HepG2 (cell line): ENCODE results near the gene FAM216A. TPM values are rescaled to one million over a fixed set of nuclear protein-coding genes. Genes with fewer than 3 reads are reported as not detected.

ENCODE experiments used
- ARNT ChIP-seq: fragments of 450-650 bp; IDR thresholded peaks from 2 replicates; pipeline ENCODE4 v1.6.1; 2017
- GLMP ChIP-seq: sonication (generic); formaldehyde crosslinking; IDR thresholded peaks from 2 replicates; pipeline ENCODE4 v1.9.0; 2021; ENCODE audit warnings: missing genetic modification reagents, mild to moderate bottlenecking, borderline replicate concordance
- HNRNPK ChIP-seq: fragments of 200-400 bp; formaldehyde crosslinking; IDR thresholded peaks from 2 replicates; pipeline ENCODE4 v1.6.1; 2018; ENCODE audit warnings: low read length, low read depth, moderate library complexity, mild to moderate bottlenecking; ENCODE audit not compliant: poor library complexity, severe bottlenecking
- LCORL ChIP-seq, 2 experiments: fragments of 450-650 bp in 1 of 2; sonication (generic) in 1 of 2; formaldehyde crosslinking in 1 of 2; IDR thresholded peaks; 2 replicates each; pipeline versions ENCODE4 v1.5.0 to v1.6.1; 2017 to 2020; ENCODE audit warnings: antibody characterized with exemption in 1 of 2, missing genetic modification reagents in 1 of 2
- NONO ChIP-seq, 2 experiments: fragments of 450-650 bp in 1 of 2; sonication (generic) in 1 of 2; formaldehyde crosslinking in 1 of 2; IDR thresholded peaks in 1 of 2; conservative IDR thresholded peaks in 1 of 2; 2 replicates each; pipeline versions ENCODE4 v1.6.1 to v1.8.0; 2017 to 2022; ENCODE audit warnings: mild to moderate bottlenecking in 1 of 2, missing genetic modification reagents in 1 of 2, moderate library complexity in 1 of 2
- PHF21A ChIP-seq: sonication (generic); formaldehyde crosslinking; IDR thresholded peaks from 2 replicates; pipeline ENCODE4 v1.5.0; 2020; ENCODE audit warnings: mild to moderate bottlenecking, missing genetic modification reagents
- POLR2AphosphoS5 ChIP-seq: IDR thresholded peaks from 2 replicates; pipeline ENCODE4 v1.6.1; 2012; ENCODE audit warnings: low read depth, low read length
- RFX1 ChIP-seq: fragments of 450-650 bp; IDR thresholded peaks from 2 replicates; pipeline ENCODE4 v1.6.1; 2017
- RORA ChIP-seq: sonication (generic); formaldehyde crosslinking; IDR thresholded peaks from 2 replicates; pipeline ENCODE4 v1.5.0; 2020; ENCODE audit warnings: mild to moderate bottlenecking, missing genetic modification reagents, moderate library complexity
- TCF7L2 ChIP-seq: IDR thresholded peaks from 2 replicates; pipeline ENCODE4 v1.6.1; 2011; ENCODE audit warnings: mild to moderate bottlenecking, low read depth, low read length, moderate library complexity
- TSC22D2 ChIP-seq: sonication (generic); formaldehyde crosslinking; IDR thresholded peaks from 2 replicates; pipeline ENCODE4 v1.5.1; 2020; ENCODE audit warnings: missing genetic modification reagents, mild to moderate bottlenecking, borderline replicate concordance
- ZBTB37 ChIP-seq: sonication (generic); formaldehyde crosslinking; IDR thresholded peaks from 2 replicates; pipeline ENCODE4 v1.4.0; 2020; ENCODE audit warnings: mild to moderate bottlenecking, missing genetic modification reagents
- ZBTB46 ChIP-seq: sonication (generic); formaldehyde crosslinking; IDR thresholded peaks from 2 replicates; pipeline ENCODE4 v1.4.0; 2020; ENCODE audit warnings: mild to moderate bottlenecking, missing genetic modification reagents, borderline replicate concordance
- ZNF24 ChIP-seq: fragments of 450-650 bp; IDR thresholded peaks from 2 replicates; pipeline ENCODE4 v1.6.1; 2017; ENCODE audit warnings: antibody characterized with exemption, mild to moderate bottlenecking
- ZNF251 ChIP-seq: sonication (generic); formaldehyde crosslinking; IDR thresholded peaks from 2 replicates; pipeline ENCODE4 v1.9.0; 2021; ENCODE audit warnings: mild to moderate bottlenecking, missing genetic modification reagents
- ZNF468 ChIP-seq: sonication (generic); formaldehyde crosslinking; IDR thresholded peaks from 2 replicates; pipeline ENCODE4 v1.8.0; 2022; ENCODE audit warnings: mild to moderate bottlenecking, moderate library complexity, missing genetic modification reagents
- ZNF678 ChIP-seq: sonication (generic); formaldehyde crosslinking; IDR thresholded peaks from 2 replicates; pipeline ENCODE4 v1.4.0; 2020; ENCODE audit warnings: mild to moderate bottlenecking, missing genetic modification reagents
- polyA plus RNA-seq, 8 experiments: library from polyadenylated mRNA; depleted of rRNA in 3 of 8; stranded (reverse) in 7 of 8; unstranded in 1 of 8; fragments of >200 nt; fragmentation: Illumina TruSeq in 4 of 8; extraction: Trizol in 4 of 8; gene quantifications; 2 replicates each; pipeline versions ENCODE4 v1.2.1 to v1.2.3, GENCODE V29; 2011 to 2016; ENCODE audit warnings: low read depth in 4 of 8, missing spikeins in 1 of 8, mixed read lengths in 1 of 8; ENCODE audit not compliant: insufficient read depth in 1 of 8
- total RNA-seq, 5 experiments: library from RNA; depleted of rRNA; stranded (reverse); fragments of >200 nt; fragmentation: Illumina TruSeq; extraction: Trizol; gene quantifications; 2 replicates each; pipeline ENCODE4 v1.2.3, GENCODE V29; 2016; ENCODE audit warnings: low read depth in 1 of 5
- TF ChIP-seq, protein P1 (sequence below): IDR thresholded peaks from 2 replicates; pipeline ENCODE4 v1.6.1; 2016; ENCODE audit warnings: mild to moderate bottlenecking
- TF ChIP-seq, protein P2 (sequence below): sonication (generic); formaldehyde crosslinking; IDR thresholded peaks from 2 replicates; pipeline ENCODE4 v1.5.0; 2020; ENCODE audit warnings: mild to moderate bottlenecking, missing genetic modification reagents
- TF ChIP-seq, protein P3 (sequence below): sonication (generic); formaldehyde crosslinking; IDR thresholded peaks from 2 replicates; pipeline ENCODE4 v1.5.1; 2020; ENCODE audit warnings: mild to moderate bottlenecking, missing genetic modification reagents, moderate library complexity

Gene FAM216A
- total and polyA plus RNA-seq, 2 of the 13 experiments (the other 11 are each of a cell fraction or from before 2014, with no cell fraction given) = 20.3 to 31.2 TPM

DNA sequence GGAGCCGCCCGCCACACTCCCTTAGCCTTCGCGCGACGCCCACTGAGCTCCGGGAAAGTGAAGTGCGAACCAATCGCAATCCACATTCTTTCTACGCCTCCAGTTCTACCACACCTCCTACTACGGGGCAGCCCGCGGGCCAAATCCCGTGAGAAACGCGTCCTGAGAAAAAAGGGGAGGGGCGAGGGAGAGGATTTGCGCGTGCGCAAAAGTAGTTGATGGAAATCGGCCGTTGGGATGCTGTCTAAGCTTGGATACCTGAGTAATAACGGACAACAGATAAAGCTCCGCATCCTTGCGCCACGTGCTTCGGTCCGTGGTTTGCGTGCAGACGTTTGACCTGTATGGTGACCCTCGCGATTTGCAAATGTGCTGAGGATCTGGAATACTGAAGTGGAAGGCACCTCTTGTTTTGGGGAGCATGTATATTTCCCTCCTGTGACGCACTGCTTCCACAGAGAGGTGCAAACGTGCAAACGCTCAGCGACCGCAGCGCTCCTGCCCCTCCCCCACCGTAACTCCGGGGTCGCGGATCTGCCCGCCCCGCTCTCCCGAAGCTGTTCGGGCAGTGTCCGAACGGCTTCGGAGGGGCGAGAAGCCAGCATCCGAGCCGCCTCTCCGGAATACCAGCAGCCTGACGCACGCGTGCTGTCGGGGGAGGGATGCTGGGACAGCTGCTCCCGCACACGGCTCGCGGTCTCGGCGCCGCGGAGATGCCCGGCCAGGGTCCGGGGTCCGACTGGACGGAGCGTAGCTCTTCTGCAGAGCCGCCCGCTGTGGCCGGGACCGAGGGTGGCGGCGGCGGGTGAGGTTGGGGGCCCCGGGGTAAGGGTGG lies at the start of gene FAM216A, which contains the start of gene GPN3 (continued):
- TF ChIP-seq PHF21A (CRISPR knock-in tag) (peak; percentile 68), NONO (IDR thresholded peaks at IDR 0.05) (no peak), NONO (CRISPR knock-in tag; conservative IDR thresholded peaks at IDR 0.05) (peak; percentile 57), ZNF24 (no peak), ZBTB37 (CRISPR knock-in tag) (no peak), TCF7L2 (no peak), ZNF251 (CRISPR knock-in tag) (no peak), ZNF468 (CRISPR knock-in tag) (0 out of 2 replicates have a peak, but pooled peaks have one; percentile 42), LCORL (IDR thresholded peaks at IDR 0.05) (no peak), LCORL (CRISPR knock-in tag; IDR thresholded peaks at IDR 0.05) (no peak; the same call in 1 of the 2 replicates), HNRNPK (peak; percentile 59), ARNT (no peak), ZNF678 (peak; percentile 23), ZBTB46 (CRISPR knock-in tag) (peak; percentile 64; the same call in 1 of the 2 replicates), TSC22D2 (CRISPR knock-in tag) (no peak), POLR2AphosphoS5 (peak; percentile 83), RORA (CRISPR knock-in tag) (no peak), RFX1 (no peak), GLMP (CRISPR knock-in tag) (no peak)
- TF ChIP-seq, protein P1, sequence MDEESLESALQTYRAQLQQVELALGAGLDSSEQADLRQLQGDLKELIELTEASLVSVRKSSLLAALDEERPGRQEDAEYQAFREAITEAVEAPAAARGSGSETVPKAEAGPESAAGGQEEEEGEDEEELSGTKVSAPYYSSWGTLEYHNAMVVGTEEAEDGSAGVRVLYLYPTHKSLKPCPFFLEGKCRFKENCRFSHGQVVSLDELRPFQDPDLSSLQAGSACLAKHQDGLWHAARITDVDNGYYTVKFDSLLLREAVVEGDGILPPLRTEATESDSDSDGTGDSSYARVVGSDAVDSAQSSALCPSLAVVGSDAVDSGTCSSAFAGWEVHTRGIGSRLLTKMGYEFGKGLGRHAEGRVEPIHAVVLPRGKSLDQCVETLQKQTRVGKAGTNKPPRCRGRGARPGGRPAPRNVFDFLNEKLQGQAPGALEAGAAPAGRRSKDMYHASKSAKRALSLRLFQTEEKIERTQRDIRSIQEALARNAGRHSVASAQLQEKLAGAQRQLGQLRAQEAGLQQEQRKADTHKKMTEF (CRISPR knock-in tag) = peak; percentile 78
- TF ChIP-seq, protein P2, sequence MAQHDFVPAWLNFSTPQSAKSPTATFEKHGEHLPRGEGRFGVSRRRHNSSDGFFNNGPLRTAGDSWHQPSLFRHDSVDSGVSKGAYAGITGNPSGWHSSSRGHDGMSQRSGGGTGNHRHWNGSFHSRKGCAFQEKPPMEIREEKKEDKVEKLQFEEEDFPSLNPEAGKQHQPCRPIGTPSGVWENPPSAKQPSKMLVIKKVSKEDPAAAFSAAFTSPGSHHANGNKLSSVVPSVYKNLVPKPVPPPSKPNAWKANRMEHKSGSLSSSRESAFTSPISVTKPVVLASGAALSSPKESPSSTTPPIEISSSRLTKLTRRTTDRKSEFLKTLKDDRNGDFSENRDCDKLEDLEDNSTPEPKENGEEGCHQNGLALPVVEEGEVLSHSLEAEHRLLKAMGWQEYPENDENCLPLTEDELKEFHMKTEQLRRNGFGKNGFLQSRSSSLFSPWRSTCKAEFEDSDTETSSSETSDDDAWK = no peak
- TF ChIP-seq, protein P3, sequence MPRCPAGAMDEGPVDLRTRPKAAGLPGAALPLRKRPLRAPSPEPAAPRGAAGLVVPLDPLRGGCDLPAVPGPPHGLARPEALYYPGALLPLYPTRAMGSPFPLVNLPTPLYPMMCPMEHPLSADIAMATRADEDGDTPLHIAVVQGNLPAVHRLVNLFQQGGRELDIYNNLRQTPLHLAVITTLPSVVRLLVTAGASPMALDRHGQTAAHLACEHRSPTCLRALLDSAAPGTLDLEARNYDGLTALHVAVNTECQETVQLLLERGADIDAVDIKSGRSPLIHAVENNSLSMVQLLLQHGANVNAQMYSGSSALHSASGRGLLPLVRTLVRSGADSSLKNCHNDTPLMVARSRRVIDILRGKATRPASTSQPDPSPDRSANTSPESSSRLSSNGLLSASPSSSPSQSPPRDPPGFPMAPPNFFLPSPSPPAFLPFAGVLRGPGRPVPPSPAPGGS = peak; percentile 60; the same call in 1 of the 2 replicates
